NCI-H1694 treated with DMSO at 0.1 percent for 48 hours (cell line): Measurements from ENCODE around the gene RIPK3.
"Not testable (repeated sequence)": the region's sequence is repeated elsewhere in the genome, so short reads cannot be mapped to it uniquely, and the experiment has no call there.

Source experiments
- DNase-seq: peaks from one replicate; lab custom pipeline; 2025; lab: John Stamatoyannopoulos, UW

Gene RIPK3

GRCh38 chr14:24343795-24344660 is 4.2 kb upstream of the RIPK3 start:
- DNase-seq, result no peak

GRCh38 chr14:24342889-24343288 is 3.1 kb upstream of the RIPK3 start:
- DNase-seq, result no peak

- DNase-seq, result no peak
These were observed 815 bp upstream of the RIPK3 start for GRCh38 chr14:24340606-24341005.

GRCh38 chr14:24338843-24339242 is 948 bp downstream of the RIPK3 start:
- no peak for DNase-seq

GRCh38 chr14:24337824-24338175 is 2.0 kb downstream of the RIPK3 start:
- no peak for DNase-seq

GRCh38 chr14:24337144-24337823 is 2.5 kb downstream of the RIPK3 start:
- no peak for DNase-seq

GRCh38 chr14:24335461-24336171 is 4.2 kb downstream of the RIPK3 start:
- DNase-seq, result no peak

GRCh38 chr14:24334431-24335291 is 5.1 kb downstream of the RIPK3 start, which contains the start of gene ADCY4:
ADCY4 (minus strand) TSS chr14:24335071; CDS start chr14:24334652, 419 bp downstream.
- no peak for DNase-seq

- peak; percentile 59 for DNase-seq
These were observed 7.4 kb downstream of the RIPK3 start for GRCh38 chr14:24332268-24332993.

GRCh38 chr14:24331731-24332267 is 8.0 kb downstream of the RIPK3 start:
- DNase-seq, result no peak

- DNase-seq, result no peak
These were observed 8.7 kb downstream of the RIPK3 start for GRCh38 chr14:24330973-24331674.

GRCh38 chr14:24329736-24330135 is 10.1 kb downstream of the RIPK3 start:
- no peak for DNase-seq

GRCh38 chr14:24329073-24329663 is 10.6 kb downstream of the RIPK3 start:
- no peak for DNase-seq

- DNase-seq, result not testable (repeated sequence)
These were observed 11.9 kb downstream of the RIPK3 start for GRCh38 chr14:24327914-24328313.

GRCh38 chr14:24327303-24327702 is 12.5 kb downstream of the RIPK3 start:
- DNase-seq, result no peak

- DNase-seq, result no peak
These were observed 13.8 kb downstream of the RIPK3 start for GRCh38 chr14:24325963-24326362.

GRCh38 chr14:24325041-24325530 is 14.7 kb downstream of the RIPK3 start:
- DNase-seq, result no peak

GRCh38 chr14:24324024-24324423 is 15.8 kb downstream of the RIPK3 start:
- DNase-seq, result no peak

GRCh38 chr14:24323341-24323740 is 16.4 kb downstream of the RIPK3 start:
- no peak for DNase-seq

GRCh38 chr14:24322672-24323071 is 17.1 kb downstream of the RIPK3 start:
- no peak for DNase-seq
